BJ (cell line): ENCODE data around the gene FASTKD3. TPM values are rescaled to one million over a fixed set of nuclear protein-coding genes. Genes with fewer than 3 reads are reported as not detected.

Experiments used
- CTCF ChIA-PET: fragments of 350-600 bp; formaldehyde crosslinking; extraction: SDS; loops from one replicate; lab custom pipeline; 2021; ENCODE audit warnings: antibody characterized with exemption, inconsistent platforms; lab: Yijun Ruan, JAX
- POLR2A ChIA-PET: fragments of 300-600 bp; sonication (Branson Sonifier 250); formaldehyde crosslinking; extraction: SDS; loops from one replicate; lab custom pipeline; 2021; ENCODE audit warnings: antibody characterized with exemption; lab: Charles Lee
- DNase-seq: peaks from one replicate; pipeline ENCODE4 v3.0.0-alpha.2; 2011; ENCODE audit warnings: low read depth
- H3K27me3 ChIP-seq: 2 replicates; pipeline ENCODE4 v1.6.0; 2011; ENCODE audit warnings: low read length; ENCODE audit not compliant: control insufficient read depth, insufficient read depth
- H3K36me3 ChIP-seq: 2 replicates; pipeline ENCODE4 v1.5.1; 2011; ENCODE audit warnings: low read length; ENCODE audit not compliant: control insufficient read depth, insufficient read depth
- H3K4me3 ChIP-seq: 2 replicates; pipeline ENCODE4 v1.5.1; 2011; ENCODE audit warnings: low read depth, mild to moderate bottlenecking, control low read depth, low read length
- polyA plus RNA-seq: library from polyadenylated mRNA; depleted of rRNA; stranded (reverse); fragments of >200 nt; gene quantifications from 2 replicates; pipeline ENCODE4 v1.2.3, GENCODE V29; 2011
- TF ChIP-seq, protein P1 (sequence below): IDR thresholded peaks from 2 replicates; pipeline ENCODE4 v1.5.1; 2011; ENCODE audit warnings: low read depth, mild to moderate bottlenecking, control low read depth, inconsistent platforms, low read length, moderate library complexity; ENCODE audit not compliant: insufficient read depth

The FASTKD3 gene
- polyA plus RNA-seq, 1 experiment = 5.6 TPM

DNA sequence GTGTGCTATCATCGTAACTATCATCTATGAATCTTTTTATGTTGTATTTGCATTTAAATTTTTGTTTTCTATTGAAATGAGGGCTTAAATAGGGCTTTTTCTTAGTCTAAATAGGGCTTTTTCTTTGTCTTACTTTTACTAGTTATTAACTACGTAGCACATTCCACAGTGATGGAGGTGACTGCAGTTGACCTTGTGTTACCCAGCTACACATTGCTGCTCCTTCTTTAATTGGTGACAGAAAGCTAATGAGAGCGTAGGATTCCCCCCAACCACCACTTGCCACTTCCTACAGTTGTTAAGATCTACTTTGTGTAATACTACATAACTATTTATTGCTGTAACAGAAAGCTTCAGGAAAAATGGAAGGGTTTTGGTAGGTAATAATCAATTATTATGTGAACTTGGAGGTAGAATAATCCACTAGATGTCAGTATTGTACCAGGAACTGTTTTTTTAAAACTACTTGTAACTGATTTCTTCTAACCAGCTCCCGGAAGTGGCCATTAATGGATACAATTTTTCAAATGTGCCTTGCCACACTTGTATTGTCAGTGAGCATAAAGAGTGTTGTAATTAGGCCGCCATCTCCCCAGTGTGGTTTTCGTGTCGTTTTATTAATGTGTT lies 18.1 kb upstream of the FASTKD3 start:
- ChIA-PET CTCF (interaction anchor here (0.6 to 3.8 kb wide), 17 partner anchors 9 to 1618 kb away, joined by 3 to 16 read pairs (median 4); no protein-coding TSS in a partner anchor), POLR2A (no interaction called here)
- Histone ChIP-seq H3K36me3 (peaks cover 14% of the 10 kb centered on the region), H3K4me3 (no peak overlapping the region), H3K27me3 (no peaks in the 10 kb centered on the region)
- TF ChIP-seq, protein P1, sequence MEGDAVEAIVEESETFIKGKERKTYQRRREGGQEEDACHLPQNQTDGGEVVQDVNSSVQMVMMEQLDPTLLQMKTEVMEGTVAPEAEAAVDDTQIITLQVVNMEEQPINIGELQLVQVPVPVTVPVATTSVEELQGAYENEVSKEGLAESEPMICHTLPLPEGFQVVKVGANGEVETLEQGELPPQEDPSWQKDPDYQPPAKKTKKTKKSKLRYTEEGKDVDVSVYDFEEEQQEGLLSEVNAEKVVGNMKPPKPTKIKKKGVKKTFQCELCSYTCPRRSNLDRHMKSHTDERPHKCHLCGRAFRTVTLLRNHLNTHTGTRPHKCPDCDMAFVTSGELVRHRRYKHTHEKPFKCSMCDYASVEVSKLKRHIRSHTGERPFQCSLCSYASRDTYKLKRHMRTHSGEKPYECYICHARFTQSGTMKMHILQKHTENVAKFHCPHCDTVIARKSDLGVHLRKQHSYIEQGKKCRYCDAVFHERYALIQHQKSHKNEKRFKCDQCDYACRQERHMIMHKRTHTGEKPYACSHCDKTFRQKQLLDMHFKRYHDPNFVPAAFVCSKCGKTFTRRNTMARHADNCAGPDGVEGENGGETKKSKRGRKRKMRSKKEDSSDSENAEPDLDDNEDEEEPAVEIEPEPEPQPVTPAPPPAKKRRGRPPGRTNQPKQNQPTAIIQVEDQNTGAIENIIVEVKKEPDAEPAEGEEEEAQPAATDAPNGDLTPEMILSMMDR = peak; percentile 47
- no peak for DNase-seq

DNA sequence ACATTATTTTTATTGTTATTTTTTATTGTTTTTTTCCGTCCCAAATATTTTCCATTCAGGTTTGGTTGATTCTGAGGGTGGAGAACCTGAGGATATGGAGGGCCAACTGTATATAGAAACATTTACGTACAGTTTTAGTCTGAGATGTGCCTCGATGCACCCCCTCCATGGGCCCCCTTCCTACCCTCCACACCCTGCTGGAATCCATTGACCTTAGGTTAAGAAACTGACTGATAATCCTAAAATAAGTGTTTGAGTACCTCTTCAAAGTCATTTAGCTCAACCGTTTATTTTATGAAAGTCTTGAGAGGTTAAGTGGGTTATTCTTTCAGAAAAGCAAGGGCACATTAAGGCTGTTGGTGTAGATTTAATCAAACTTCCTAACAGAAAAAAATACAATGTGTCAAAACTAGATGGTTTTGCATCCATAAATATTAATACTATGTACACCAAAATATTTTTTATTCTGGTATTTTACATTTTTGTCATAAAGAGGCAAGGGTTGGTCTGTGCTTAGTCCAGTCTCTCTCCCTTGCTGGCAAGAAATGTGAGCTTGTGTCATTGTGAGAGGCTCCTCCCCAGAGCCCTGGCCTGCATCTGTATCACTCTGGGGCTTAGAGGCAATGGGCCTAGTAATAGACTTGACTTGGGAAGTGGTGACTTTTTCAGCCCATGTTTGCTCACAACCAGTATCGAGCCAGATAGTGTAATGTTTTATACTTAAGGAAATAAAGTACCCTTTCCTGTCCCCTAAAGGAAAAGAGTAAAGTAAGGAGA lies 15.8 kb upstream of the FASTKD3 start:
- no peak for DNase-seq
- ChIA-PET CTCF (interaction anchor here (0.6 to 3.8 kb wide), 2 partner anchors 12 to 1921 kb away, joined by 3 to 16 read pairs; no protein-coding TSS in a partner anchor), POLR2A (no interaction called here)
- H3K4me3 ChIP-seq = no peak overlapping the region
- TF ChIP-seq, protein P1 = no peak
- peaks cover 13% of the 10 kb centered on the region for H3K36me3 ChIP-seq
- H3K27me3 ChIP-seq = no peaks in the 10 kb centered on the region

DNA sequence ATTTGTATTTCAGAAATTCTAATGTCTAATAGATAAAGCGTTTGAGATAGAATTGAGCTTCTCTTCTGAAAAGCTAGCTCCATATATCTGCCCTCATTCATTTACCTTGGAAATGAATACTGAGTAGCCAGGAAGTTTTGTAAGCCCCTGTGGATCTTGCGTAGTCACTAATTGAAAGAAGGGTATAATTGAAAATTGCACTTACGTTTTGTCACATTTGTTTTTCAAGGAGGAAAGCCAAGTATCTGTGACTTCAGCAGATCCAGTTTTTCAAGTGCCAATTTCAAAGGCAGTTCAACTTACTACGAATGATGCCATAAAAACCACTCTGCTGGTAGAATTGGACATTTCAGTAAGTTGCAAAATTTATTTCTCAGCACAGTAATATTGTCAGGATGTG lies 14.1 kb upstream of the FASTKD3 start:
- Histone ChIP-seq H3K4me3 (no peak overlapping the region), H3K36me3 (peaks cover 12% of the 10 kb centered on the region), H3K27me3 (no peaks in the 10 kb centered on the region)
- TF ChIP-seq, protein P1 = no peak
- no peak for DNase-seq
- CTCF ChIA-PET = no interaction called here
- POLR2A ChIA-PET = no interaction called here

DNA sequence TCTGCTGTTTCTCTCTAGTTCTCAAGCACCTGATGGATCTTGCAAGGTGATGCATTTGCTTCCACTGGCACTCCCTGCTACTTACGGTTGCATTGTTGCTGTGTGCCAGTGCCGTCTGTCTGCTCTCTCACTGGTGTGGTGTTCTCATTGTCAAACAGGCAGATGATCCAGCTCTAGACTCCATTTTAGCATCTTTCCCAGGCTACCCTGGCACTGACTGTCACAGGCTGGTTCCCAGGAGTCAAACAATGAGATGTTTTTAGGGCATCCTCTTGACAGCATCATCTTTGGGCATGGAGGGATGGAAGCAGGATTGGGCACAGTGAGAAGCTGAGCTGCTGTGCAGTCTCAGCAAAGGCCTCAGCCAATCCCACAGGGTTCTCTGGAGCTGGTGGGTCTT lies 13.0 kb upstream of the FASTKD3 start:
- ChIA-PET CTCF (interaction anchor here (1.0 to 1.4 kb wide), 2 partner anchors 10 to 13 kb away, joined by 3 to 4 read pairs; partner anchors contain the start of genes FASTKD3 and MTRR), POLR2A (no interaction called here)
- Histone ChIP-seq H3K4me3 (no peak overlapping the region), H3K36me3 (peaks cover 12% of the 10 kb centered on the region), H3K27me3 (no peaks in the 10 kb centered on the region)
- DNase-seq = no peak
- TF ChIP-seq, protein P1 = no peak

DNA sequence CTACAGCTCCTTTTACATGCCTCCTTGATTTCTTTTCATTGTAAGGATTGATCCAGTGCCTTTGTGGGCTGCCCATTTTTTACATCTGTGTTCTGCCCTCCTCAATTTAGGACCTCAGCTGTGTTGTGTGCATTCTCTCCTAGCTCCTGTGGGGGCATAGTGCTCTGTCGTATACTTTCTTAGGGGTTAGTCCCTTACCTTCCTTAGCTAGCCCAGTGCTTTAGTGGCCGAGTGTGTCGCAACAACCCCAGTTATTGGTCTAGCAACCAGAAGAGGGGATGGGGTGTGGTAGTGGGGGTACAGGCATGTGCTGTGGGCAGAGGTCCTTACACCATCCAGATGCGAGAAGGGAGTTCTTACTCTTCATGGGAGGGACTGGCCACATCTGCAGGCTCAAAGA lies 12.3 kb upstream of the FASTKD3 start:
- Histone ChIP-seq H3K4me3 (no peak overlapping the region), H3K27me3 (no peaks in the 10 kb centered on the region), H3K36me3 (peaks cover 12% of the 10 kb centered on the region)
- ChIA-PET POLR2A (no interaction called here), CTCF (interaction anchor here (1.0 to 1.4 kb wide), 3 partner anchors 9 to 16 kb away, joined by 3 to 4 read pairs (median 3); partner anchors contain the start of genes FASTKD3 and MTRR)
- TF ChIP-seq, protein P1 = no peak
- no peak for DNase-seq
